GM18498 (cell line): ENCODE measurements around the gene RHOT1.
"Not testable (repeated sequence)": the region's sequence is repeated elsewhere in the genome, so short reads cannot be mapped to it uniquely, and the experiment has no call there.

Experiments used
- ATAC-seq: cut with Tn5 transposase; IDR thresholded peaks from one replicate; pipeline ENCODE4 v1.9.1; 2021; ENCODE audit warnings: mild to moderate bottlenecking, moderate library complexity; ENCODE audit not compliant: unreplicated experiment

The RHOT1 gene

DNA sequence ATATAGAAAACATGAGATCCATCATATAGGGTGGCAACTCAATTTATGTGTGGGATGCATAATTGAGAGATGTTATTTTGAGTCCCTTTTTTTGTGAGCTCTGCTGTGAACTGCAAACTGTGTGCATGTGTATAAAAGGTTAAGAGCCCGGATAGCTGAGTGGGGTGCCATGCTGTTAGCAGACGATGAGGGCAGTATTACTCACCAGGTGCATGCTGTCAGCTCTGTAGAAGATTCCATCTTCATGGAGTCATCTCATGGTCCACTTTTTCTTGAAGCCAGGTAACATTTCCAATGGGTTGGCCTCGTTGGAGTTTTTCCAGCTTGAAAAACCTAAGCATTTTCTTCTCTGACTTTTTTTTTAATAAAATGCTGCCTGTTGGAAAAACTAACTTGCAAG, 80.3 kb downstream of the RHOT1 start:
- ATAC-seq: no peak

DNA sequence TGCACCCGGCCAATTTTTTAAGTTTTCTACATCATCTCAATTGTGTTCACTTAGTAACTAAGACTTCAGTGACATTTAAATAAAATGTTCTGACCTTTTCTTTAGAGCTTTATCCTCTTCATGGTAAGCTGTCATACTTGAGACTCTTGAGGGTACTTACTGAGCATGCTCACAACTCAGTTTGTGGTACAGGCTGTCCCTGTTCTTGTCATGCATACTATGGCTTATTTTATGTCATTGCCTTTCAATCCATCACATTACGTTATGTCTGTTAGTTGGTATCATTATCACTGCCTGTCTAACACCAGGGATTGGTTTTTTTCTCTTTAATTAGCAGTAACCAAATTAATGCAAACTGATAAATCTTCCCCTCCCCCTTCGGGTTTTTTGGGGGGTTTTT, 81.4 kb downstream of the RHOT1 start:
- no peak for ATAC-seq

DNA sequence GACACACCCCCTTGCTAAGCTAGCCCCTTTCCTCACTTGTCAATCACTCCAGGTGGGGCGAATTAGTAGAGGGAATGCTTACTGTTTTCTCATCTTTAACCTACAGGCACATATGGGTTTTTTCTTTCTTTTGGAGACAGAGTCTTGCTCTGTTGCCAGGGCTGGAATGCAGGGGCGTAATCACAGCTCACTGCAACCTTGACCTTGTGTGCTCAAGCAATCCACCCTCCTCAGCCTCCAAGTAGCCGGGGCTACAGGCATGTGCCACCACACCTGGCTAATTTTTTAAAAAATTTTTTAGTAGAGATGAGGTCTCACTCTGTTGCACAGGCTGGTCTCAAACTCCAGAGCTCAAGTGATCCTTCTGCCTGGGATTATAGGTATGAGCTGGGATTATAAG, 84.6 kb downstream of the RHOT1 start:
- ATAC-seq: no peak

DNA sequence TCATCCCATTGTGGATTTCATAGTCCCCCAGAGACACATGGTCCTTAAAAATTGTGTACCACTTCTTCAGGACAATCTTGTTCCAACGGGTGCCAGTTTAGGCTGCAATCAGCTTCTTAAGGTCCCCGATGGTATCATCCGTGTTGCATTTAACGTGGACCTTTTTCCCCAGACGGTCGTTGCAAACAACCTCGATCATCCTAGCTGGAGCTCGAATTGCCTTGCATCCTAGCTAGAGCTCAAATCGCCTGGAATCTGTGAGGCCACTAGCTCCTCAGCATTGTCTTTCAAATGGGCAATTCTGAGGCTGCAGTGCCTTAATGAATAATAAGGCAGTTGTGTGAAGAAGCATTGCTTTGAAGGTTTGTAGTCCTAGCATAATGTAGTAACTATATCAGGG, 85.6 kb downstream of the RHOT1 start:
- ATAC-seq: no peak

DNA sequence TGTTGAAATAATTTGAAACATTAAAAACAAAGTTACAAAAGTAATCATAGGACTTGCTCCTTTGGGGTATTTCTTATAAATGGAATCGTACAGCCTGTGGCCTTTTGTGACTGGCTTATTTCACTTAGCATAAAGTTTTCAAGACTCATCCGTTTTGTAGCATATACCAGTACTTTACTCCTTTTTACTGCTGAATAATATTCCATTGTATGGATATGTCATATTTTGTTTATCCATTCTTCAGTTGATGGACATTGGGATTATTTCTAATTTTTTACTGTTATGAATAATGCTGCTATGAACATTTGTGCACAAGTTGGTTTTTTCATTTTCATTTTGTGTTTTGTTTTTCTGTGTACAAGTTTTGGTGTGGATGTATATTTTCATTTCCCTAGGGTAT, 93.3 kb downstream of the RHOT1 start:
- no peak for ATAC-seq

DNA sequence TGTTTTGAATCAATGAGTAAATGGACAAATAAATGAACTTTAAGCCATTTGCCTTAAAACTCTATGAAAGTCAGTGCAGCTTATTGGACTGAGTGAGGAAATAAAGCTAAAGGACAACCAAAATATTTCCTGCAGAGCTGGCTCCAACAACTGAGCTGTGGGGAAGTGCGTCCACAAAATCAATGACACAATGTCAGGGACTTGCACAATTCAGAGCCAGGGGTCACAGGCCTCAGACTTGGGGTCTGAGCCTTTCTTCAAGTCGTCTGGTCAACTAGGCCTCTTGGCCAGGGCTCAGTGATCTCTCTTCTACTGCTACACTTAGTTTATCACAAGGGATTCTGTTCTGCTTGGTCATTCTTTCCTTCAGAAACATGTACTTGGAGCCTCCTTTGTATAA, 97.2 kb downstream of the RHOT1 start:
- ATAC-seq: no peak

DNA sequence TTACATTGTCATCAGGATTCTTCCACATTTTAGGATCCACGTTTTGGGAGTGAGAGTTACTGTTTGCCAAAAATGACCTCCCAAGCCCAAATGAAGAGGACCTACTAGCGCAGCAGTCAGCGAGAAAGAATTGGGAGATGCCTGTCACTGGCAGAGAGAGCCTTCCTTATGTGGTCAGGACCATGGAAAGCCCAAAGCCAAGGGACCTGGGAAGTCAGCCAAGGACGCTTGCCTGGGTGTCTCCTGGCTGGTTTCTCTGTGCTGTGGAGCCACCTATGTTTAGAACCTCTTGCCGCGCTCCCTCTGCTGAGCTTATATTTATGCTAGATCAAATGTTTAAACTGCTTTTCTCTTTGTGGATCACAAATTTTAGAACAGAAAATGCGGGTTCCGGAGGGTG, 98.4 kb downstream of the RHOT1 start:
- no peak for ATAC-seq

DNA sequence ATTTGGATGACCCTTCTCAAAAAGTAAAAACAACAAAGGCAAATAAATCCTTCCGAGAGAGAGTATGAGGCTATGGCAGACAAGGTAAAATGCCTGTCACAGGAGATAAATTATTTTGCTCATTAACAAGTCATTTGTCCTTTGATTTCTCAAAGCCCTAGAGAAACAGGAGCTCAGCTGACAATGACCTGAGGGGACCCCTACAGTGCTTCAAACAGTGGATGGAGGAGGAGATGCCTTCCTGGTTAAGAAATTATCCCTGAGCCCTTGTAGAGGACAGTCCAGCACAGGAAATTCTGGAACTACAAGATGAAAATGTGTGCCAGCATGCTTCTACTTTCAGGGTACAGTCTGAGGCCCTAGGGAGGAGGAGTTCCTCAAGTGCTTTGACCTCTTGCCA, 99.3 kb downstream of the RHOT1 start:
- ATAC-seq: no peak

DNA sequence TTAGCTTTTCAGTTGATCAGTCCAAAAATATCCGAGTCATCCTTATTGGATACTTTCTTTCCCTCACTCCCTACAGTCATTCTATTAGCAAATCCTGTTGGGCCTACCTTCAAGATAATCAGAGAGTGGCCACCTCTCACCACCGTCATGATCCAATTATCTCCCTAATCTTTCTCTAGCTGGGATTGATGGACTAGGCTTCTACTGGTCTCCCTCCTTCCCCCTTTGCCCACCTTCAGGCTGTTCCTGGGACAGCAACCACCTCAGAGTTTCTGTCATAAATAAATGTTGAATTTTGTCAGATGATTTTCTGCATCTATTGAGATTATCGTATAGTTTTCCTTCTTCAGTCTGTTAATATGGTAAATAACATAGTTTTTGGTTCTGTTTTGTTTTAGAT, 107.2 kb downstream of the RHOT1 start:
- ATAC-seq: no peak

DNA sequence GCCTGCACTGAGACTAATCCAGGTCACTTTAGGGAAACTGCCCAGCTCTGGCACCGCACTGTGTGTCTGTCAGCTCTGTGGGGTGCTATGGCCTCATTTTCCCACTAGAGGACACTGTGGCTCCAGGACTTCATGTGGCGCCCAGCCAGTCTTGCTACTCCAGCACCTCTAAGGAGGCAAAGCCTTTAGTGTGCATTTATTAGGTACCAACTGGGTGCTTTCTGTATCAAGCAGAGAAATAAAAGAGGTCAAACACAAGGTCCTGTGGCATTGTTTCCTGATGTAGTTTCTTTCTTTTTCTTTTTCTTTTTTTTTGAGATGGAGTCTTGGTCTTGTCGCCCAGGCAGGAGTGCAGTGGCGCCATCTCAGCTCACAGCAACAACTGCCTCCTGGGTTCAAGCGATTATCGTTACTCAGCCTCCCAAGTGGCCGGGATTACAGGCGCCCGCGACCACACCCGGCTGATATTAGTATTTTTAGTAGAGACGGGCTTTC, 110.9 kb downstream of the RHOT1 start:
- ATAC-seq: no peak

DNA sequence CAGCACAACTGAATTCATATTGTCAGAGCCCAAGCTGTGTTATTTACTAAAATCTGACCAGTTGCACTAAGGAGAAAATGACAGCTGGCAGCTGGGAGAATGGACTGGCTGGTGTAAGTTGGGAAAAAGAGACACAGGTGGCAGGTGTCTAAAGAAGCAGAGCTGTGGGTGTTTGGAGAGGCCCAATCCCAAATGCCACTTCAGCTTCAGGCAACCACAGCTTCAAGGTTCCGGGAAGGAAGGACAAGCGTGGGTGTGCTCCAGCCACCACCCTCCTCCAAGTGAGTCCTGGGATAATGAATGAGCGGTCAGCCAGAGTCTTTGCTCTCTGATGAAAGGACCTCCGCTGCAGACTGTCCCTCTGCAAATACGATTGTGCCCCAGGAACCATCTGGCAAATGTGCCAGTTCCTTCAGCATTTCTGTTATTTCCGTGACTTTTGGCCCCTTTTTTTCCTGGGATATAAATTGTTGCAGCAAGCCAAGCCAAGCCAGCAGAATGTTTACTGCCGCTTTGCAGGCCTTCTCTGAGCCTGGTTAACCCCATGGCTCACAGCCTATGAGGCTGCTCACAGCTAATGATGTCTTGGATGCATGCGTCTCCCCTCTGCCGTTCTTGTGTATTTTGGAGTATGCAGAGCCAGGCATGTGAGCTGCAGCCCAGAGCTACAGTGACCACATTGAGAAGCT, 113.9 kb downstream of the RHOT1 start:
- no peak for ATAC-seq

DNA sequence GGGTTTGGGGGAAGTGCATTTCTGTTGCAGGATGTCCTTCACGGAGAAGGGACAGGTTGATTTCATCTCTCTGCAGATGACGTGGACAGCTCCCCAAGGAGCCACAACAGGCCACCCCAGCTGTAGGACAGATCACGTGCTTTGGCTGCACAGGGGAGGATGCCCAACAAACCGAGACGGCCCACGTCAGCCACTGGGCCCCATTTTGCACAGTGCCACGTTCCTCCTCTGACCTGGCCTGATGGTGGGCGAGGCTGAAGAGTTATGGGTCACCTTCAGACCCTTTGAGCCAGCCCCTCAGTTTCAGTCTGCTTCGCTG, 114.4 kb downstream of the RHOT1 start:
- no peak for ATAC-seq

DNA sequence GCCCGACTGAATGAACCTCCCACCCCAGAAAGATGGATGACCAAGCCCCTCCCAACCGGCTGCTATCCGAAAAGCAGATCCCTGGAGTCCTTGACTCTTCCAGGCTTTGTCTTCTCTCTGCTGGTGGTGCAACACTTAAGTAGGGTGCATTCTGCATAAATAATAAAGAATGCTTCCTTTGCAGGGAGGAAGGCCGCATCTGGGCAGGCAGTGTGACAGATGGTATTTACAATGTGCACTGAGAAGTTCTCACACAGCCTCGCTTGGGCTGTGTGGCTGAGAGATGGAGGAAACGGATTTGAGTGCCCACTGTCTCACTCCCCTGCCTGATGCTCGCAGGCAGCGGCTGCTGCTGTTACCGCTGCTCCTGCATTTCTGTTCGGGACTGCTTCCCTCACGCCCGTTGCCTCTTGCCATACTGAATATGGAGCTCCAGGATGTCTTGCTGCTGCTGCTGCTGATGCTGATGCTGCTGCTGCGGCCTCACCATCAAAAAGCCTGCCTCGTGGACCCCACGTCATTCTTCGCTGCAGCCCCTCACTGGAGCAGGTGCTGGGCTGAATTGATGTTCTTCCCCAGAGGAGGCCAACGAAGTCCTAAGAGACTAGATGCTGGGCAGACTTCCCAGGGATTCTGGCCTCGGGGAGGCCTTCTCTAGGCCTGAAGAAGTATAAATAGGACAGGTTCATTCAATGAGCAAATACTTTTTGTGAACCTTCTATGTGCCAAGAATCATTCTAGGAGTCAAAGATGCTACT, 116.3 kb downstream of the RHOT1 start:
- ATAC-seq: no peak

DNA sequence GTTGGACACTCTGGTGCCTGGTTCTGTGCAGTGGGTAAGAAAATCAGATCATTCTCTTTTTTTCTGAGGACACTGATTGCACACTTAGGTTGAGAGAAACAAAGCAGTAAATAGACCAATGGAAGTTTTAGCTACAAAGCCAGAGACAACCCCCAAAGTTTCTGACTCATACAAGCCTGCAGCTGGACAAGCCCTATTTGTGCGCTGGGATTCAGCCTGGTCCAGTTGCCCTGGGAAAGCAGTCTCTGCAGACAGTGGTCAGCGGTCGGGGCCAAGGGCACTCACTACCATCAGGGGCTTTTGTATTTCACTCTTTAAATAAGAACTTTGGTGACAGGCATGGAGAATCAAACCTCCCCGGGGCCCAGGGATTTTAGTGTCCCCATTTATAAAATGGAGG, 117.3 kb downstream of the RHOT1 start:
- no peak for ATAC-seq

DNA sequence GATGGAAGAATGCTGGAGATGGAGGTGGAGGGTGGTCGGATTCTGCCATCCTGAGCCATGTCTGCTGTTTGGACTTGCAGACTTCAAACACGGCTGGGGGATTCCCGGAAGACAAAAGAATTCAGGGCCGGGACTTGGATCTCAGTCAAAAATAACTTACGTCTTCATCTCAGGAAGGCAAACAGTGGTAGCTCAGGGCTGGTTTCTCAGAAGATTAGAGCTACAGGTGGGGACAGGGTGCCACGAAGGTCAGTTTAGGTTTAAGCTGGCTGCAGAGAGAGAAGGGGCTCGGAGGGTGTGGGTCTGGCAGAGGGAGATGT, 119.1 kb downstream of the RHOT1 start:
- no peak for ATAC-seq

DNA sequence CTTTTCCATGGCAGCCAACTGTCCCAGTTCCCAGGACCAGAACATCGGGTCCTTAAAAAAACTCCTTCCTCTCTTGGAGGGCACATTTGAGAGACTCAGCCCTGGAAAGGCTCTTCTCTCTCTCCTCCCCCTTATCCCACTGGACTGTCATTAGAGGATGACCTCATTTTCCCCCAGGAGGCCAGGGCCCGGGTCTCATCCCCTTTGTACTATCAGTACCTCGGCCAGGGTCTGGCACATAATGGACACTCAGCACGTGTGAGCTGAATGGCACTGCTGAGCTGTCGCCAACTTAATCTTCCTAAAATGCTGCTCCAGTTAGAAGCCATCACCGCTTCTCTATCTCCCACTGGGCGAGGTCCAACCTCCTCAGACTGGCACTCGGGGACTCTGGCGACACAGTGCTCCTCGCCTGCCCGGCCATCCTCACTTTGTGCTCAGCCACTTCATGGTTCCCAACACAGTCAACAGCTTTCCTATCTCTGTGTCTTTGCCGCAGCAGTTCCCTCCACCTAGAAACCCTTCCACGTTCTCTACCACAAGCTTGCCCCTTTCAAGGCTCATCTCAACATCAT, 119.7 kb downstream of the RHOT1 start:
- no peak for ATAC-seq

DNA sequence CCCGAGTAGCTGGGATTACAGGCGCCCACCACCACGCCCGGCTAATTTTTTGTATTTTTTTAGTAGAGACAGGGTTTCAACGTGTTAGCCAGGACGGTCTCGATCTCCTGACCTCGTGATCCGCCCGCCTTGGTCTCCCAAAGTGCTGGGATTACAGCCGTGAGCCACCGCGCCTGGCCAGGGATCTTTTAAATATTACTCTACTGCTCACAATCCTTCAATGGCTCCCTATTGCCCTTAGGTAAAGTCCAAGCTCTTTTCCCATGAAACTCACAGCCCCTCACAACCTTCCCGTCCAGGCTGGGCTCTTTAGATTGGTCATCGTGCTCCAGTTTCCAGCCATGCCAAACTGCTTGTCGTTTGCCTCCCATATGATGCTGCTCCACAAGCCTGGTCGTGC, 121.2 kb downstream of the RHOT1 start:
- ATAC-seq: not testable (repeated sequence)

DNA sequence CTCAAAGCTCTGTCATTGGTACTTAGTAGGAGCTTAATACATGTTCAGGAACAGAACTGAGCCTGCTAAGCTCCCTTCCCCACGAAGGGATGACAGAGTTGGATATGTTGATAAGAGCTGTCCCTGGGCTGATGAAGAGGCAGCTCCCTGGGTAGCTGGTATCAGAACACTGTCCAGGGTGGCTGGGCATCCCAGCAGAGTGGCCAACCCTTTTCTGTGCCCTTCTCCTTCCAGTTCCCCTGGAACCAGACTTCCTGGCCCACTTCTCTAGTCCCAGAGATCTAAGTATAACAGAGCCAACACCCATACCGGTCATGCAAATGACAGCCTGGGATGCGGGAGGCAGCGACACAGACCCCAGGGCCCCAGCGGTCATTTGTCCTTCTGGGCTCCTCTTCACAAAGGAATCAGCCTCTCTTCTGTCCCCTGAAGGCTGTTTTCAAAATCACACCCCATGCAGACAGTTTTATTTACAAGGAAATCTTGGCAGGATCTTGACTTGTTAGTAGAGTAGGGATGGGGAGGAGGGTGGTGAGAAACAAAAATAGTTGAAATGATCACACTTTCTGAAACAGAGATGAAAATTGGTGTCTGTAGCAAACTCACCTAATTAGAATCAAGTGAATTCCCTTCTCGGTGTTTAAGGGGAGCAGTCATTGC, 122.0 kb downstream of the RHOT1 start:
- no peak for ATAC-seq

DNA sequence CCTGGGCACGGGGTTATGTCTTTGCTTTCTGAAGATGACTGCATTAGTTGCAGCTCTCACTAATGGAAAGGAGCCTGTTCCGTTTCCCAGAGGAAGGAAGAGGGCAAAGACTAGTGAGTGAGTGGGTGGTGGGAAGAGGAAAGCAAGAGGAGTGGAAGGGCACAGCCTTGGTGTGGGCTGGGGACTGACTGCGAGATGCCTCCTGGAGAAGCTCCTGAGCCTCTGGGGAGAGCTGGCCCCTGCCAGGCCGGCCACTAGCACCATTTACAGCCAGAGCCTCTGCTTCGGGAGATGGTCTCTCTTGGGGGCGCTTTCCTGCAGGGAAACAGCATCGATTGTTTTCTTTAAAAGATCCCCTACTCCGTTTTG, 122.5 kb downstream of the RHOT1 start:
- ATAC-seq: no peak

DNA sequence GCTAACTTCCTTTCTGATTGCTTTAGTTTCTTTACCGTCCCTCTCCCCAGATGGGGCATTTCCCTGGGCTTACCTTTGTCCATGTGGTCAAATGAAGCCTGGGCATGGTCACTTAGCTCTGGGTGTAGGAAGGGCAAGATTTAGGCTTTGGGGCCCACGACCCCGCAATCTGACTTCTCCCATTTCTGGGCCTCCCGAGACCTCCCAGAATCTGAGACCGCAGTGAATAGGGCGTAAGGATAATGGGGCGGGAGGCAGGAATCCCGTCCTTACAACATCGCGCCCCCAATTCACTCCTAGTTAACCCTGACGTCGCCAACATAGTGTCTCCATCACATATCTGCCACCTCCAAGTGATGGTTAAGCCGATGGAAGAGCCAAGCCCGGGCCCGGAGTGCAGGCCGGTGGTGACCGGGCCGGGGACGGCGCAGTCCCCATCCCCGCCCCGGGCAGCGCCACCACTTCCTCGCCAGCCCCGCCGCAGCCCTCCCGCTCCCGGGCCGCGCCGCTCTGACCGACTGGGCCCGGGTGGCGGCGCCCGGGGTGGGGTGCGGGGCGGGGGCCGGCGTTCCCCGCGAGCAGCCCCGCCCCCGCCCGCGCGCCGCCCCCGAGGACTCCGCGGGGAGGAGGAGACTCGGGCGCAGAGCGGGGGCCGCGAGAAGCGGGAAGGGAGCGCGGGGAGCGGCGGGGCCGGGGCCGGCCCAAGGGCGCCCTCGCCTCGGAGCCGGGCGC, 123.1 kb downstream of the RHOT1 start, which contains the start of gene RHBDL3:
Gene RHBDL3, plus strand, starts transcription at position 641 of the 732 bp plus-strand sequence. CDS start 358 bp downstream, outside the sequence.
- ATAC-seq: no peak

DNA sequence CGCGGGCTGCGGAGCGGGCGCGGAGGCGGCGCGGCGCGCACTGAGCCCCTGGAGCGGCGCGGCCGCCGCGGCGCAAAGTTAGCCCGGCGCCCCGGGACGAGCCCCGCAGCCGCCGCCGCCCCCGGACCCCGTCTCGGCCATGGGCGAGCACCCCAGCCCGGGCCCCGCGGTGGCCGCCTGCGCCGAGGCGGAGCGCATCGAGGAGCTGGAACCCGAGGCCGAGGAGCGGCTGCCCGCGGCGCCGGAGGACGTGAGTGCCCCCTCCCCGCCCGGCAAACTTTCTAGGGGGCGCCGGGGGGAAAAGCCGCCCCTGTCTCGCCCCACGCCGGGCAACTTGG, 123.7 kb downstream of the RHOT1 start:
- no peak for ATAC-seq
